HL-60 (cell line): ENCODE measurements around the gene FOXP1.

ENCODE experiments used
- DNase-seq, 2 experiments: peaks; one replicate each; pipeline ENCODE4 v3.0.0-alpha.2; 2010 to 2020; ENCODE audit warnings: low read depth in 1 of 2, low spot score in 1 of 2
- H3K27ac ChIP-seq: fragments of 250-450 bp; sonication (Bioruptor Pico); replicated peaks from 2 replicates; pipeline ENCODE4 v1.5.1; 2020; ENCODE audit warnings: mild to moderate bottlenecking, moderate library complexity
- H3K27me3 ChIP-seq: fragments of 250-450 bp; sonication (Bioruptor Pico); 2 replicates; pipeline ENCODE4 v1.5.1; 2021; ENCODE audit warnings: mild to moderate bottlenecking, moderate library complexity; ENCODE audit not compliant: insufficient read depth, poor library complexity, severe bottlenecking
- H3K4me3 ChIP-seq: replicated peaks from 2 replicates; pipeline ENCODE4 v1.5.1; 2011; ENCODE audit warnings: mild to moderate bottlenecking, control low read depth, low read length; ENCODE audit not compliant: insufficient read depth
- CTCF ChIP-seq: IDR thresholded peaks from one replicate; pipeline ENCODE4 v1.5.1; 2011; ENCODE audit warnings: low read length, control low read depth, inconsistent platforms; ENCODE audit not compliant: insufficient read depth
- GABPA ChIP-seq: IDR thresholded peaks from 2 replicates; pipeline ENCODE4 v1.6.1; 2012; ENCODE audit warnings: low read depth
- POLR2AphosphoS5 ChIP-seq: IDR thresholded peaks from 2 replicates; pipeline ENCODE4 v1.6.1; 2012; ENCODE audit warnings: low read depth
- REST ChIP-seq: IDR thresholded peaks from 2 replicates; pipeline ENCODE4 v1.6.1; 2012; ENCODE audit warnings: low read depth; ENCODE audit not compliant: insufficient replicate concordance
- SPI1 ChIP-seq: IDR thresholded peaks from 2 replicates; pipeline ENCODE4 v1.6.1; 2012; ENCODE audit warnings: low read depth, mild to moderate bottlenecking, borderline replicate concordance

Gene FOXP1

GRCh38 chr3:71265365-71265915 is 318.1 kb downstream of the FOXP1 start:
- TF ChIP-seq CTCF: no peak
- no peak for TF ChIP-seq POLR2AphosphoS5
- TF ChIP-seq SPI1: no peak
- no peak for TF ChIP-seq GABPA

GRCh38 chr3:71264840-71265239 is 318.7 kb downstream of the FOXP1 start:
- TF ChIP-seq POLR2AphosphoS5 (no peak), REST (no peak), GABPA (no peak), CTCF (no peak), SPI1 (no peak)
- Histone ChIP-seq H3K4me3 (no peak overlapping the region), H3K27me3 (no peaks in the 10 kb centered on the region), H3K27ac (no peak overlapping the region)
- no peak for DNase-seq

More at GRCh38 chr3:71265365-71265915, 318.1 kb downstream of the FOXP1 start:
- DNase-seq: no peak
- H3K4me3 ChIP-seq: no peak overlapping the region
- H3K27ac ChIP-seq: no peak overlapping the region
- H3K27me3 ChIP-seq: no peaks in the 10 kb centered on the region

- no peak for DNase-seq
- no peak for TF ChIP-seq CTCF
- no peak for TF ChIP-seq POLR2AphosphoS5
- TF ChIP-seq REST: no peak
- no peak for TF ChIP-seq SPI1
- no peak for TF ChIP-seq GABPA
- Histone ChIP-seq H3K4me3 (no peak overlapping the region), H3K27ac (no peak overlapping the region), H3K27me3 (no peaks in the 10 kb centered on the region)
Measured at GRCh38 chr3:71262364-71263265, 320.9 kb downstream of the FOXP1 start.
